Stimulated activated CD8-positive, alpha-beta memory T cell treated with anti-CD3 and anti-CD28 coated beads, Interleukin-15, amount 100 ng/mL, for 4 hours (primary cell): ENCODE results near the gene B3GNT5.

Experiments used
- DNase-seq, 2 donors: peaks; one replicate each; pipeline ENCODE4 v3.0.0-alpha.2; 2020; ENCODE audit warnings: low read depth in 2 of 2

B3GNT5 gene

GRCh38 chr3:183265157-183265642, 12.1 kb downstream of the B3GNT5 start:
- DNase-seq = no peak

DNA sequence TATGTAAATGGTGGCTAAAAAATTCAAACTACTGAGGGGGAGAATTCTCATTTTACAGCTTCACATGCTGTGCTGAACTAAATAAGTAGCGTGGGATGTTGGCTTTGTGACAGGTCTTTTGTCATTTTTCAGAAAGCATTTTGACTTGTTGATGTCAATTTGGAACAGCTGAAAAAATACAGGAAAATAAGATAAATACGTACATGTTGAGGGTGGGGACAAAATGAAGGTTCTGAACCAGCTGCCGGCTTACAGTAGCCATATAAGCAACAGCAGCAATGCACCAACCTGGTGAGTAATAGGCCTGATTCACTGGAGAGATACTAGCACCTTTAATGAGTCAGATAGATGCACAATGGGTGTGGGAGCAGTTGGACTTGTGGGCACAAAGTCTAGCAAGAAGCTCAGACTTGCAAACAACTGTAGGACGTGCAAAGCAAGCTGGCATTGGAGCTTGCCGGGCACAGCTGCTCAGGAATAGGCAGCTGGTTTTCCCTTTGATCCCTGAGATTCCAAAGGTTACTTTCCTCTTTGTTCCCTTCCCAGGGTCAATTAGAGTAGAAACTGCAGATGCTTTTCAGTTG, 12.9 kb downstream of the B3GNT5 start:
- DNase-seq = peak in 1 of 2 donors; percentile 32

GRCh38 chr3:183266454-183266853, 13.4 kb downstream of the B3GNT5 start:
- no peak for DNase-seq

DNA sequence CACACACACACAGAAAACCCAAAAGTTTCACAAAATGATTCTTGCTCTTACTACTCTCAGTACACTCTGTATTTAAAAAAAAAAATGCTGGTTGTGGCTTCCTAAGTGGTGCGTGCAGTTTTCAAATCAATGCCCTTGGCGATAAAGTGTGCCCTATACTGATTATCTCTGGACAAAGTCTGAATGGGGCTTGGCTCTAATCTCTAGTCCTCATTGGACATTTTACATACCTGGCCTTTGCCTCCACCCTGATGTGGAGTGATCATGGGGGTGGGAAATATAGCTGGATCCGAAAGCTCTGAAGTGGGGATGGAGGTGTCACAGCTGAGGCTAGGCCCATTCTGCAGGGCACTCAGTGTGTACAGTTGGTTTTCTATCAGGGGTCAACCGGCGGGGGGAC, 14.1 kb downstream of the B3GNT5 start:
- DNase-seq = no peak

GRCh38 chr3:183268366-183268765, 15.3 kb downstream of the B3GNT5 start:
- DNase-seq = no peak

DNA sequence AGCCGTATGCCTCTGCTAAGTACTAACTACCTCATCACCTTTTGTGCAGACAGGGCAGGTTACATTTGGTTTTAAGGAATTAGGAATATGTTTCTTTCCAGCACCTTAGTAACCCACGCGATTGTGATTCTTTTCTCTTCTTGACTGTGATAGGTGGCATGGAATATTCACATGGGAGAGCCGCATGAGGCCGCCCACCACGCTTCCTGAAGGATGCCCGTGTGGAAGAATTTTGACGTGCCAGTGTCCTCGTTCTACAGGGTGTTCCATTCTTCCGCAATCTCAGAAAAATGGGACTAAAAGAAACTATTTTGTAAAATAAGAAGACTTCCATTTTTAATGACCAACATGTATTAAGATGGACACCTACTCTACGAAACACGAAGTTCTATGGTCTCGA, 16.3 kb downstream of the B3GNT5 start:
- DNase-seq = no peak

DNA sequence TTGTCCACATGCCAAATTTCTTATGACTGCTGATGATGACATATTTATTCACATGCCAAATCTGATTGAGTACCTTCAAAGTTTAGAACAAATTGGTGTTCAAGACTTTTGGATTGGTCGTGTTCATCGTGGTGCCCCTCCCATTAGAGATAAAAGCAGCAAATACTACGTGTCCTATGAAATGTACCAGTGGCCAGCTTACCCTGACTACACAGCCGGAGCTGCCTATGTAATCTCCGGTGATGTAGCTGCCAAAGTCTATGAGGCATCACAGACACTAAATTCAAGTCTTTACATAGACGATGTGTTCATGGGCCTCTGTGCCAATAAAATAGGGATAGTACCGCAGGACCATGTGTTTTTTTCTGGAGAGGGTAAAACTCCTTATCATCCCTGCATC, 17.3 kb downstream of the B3GNT5 start:
- no peak for DNase-seq

GRCh38 chr3:183272142-183272541, 19.1 kb downstream of the B3GNT5 start:
- DNase-seq = no peak

DNA sequence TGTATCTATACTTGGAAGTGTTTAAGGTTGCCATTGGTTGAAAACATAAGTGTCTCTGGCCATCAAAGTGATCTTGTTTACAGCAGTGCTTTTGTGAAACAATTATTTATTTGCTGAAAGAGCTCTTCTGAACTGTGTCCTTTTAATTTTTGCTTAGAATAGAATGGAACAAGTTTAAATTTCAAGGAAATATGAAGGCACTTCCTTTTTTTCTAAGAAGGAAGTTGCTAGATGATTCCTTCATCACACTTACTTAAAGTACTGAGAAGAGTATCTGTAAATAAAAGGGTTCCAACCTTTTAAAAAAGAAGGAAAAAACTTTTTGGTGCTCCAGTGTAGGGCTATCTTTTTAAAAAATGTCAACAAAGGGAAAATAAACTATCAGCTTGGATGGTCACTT, 19.7 kb downstream of the B3GNT5 start:
- no peak for DNase-seq

DNA sequence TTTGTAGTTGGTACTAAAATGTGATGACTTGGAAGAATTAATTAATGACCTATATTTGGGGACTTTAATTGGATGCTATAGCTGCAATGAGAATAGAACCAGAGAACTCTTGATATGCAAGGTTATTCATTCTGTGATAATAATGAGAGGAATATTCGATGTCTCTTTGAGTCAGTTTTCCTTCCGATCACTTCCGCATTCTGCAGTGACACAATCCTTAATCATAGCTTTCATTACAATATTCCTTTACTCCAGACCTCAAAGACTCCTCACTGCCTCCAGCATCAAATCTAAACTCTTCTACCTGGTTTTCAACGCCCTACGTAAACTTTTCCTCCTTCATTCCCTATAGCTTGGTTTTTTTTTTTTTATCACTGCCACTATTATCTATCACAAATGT, 21.6 kb downstream of the B3GNT5 start:
- DNase-seq = no peak

DNA sequence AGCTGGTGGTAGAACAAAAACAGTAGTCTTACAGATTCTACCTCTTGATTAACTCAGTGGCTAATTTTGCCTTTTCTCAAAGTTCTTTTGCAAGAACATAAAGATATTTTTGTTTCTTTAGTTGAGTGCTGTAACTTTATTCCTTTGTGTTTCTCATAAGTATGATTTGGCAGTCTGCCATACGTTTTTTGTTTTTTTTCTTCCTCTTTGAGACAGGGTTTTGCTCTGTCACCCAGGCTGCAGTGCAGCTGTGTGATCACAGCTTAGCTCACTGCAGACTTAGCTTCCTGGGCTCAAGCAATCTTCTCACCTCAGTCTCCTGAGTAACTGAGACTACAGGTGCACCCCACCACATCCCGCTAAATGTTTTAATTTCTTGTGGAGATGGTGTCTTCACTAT, 22.4 kb downstream of the B3GNT5 start:
- DNase-seq = no peak

DNA sequence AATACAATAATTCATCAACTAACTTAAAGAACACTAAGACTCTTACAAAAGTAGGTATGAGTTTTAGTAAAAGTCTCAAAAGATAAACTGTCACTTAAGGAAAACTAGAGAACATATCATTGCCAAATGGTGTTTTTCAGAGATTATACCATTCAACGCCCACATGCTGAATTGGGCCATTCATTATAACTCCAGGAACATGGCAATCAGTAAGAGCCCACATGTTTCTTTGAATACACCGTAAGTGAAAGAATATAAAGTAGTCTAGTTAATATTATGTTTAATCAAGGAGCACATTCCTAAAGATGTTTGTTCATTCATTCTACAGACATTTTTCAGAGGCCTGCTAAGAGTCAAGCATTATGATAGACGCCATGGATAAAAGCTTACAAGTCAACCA, 22.9 kb downstream of the B3GNT5 start:
- DNase-seq = no peak

- DNase-seq = no peak
Measured at GRCh38 chr3:183277260-183277659, 24.2 kb downstream of the B3GNT5 start.

DNA sequence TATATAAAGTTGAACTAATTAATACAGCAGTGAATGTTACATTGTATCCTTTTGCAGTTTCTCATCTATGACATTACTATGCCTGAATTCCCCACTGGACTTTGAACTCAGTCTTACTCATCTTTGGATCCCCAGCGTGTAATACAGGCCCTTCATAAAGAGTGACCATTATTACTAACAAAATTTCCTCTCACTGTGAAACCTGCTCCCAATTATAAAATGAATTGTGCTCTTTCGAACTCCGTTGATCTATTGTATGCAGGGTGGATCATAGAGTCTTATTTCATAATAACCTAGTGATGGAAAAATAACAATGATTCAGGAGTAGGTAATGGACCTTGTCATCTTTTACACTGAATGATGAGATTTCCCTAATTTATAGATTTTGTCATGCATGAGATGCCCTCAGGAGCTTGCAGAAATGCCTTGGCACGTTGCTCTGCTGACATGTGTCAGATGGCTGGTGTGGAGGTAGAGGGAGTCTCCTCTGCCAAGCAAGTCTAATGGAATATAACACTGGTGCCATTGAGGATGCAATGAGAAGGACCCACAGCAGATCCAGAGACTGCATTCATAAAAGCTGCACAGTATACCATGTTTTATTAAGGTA, 25.5 kb downstream of the B3GNT5 start:
- DNase-seq = no peak

GRCh38 chr3:183279371-183279770, 26.3 kb downstream of the B3GNT5 start:
- no peak for DNase-seq

- no peak for DNase-seq
Measured at GRCh38 chr3:183281126-183281797, 28.2 kb downstream of the B3GNT5 start.

DNA sequence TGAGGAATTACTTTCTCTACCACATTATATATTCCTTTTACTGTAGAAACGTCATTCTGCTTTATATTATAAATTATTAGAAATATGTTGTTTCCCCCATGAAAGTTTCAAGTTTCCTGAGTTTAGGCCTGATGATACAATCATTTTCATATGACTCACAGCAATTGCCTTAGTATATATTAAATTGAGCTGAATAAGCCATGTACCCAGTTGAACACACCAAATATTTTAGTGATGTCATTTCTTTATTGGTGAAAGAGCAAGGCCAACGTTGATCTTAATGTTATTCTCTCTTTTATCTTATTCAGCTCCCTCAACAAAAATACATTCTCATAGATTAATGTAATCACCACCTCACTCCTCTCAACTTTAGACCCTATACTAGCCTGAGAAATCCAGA, 30.8 kb downstream of the B3GNT5 start:
- DNase-seq = no peak

DNA sequence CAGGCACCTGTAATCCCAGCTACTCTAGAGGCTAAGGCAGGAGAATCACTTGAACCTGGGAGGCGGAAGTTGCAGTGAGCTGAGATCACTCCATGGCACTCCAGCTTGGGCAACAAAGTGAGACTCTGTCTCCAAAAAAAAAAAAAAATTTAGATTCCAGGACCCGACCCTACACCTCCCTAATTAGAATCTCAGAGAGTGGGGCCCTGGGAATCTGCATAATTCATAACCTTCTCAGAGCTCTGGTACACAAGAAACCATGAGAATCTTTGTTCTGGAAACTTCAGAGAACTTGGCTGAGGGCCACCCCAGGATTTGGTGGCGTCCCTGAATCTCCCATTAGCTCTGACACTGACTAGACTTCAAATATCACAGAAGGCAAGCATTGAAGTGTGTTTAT, 31.5 kb downstream of the B3GNT5 start:
- DNase-seq = no peak

- DNase-seq = no peak
Measured at GRCh38 chr3:183285318-183285717, 32.3 kb downstream of the B3GNT5 start.

DNA sequence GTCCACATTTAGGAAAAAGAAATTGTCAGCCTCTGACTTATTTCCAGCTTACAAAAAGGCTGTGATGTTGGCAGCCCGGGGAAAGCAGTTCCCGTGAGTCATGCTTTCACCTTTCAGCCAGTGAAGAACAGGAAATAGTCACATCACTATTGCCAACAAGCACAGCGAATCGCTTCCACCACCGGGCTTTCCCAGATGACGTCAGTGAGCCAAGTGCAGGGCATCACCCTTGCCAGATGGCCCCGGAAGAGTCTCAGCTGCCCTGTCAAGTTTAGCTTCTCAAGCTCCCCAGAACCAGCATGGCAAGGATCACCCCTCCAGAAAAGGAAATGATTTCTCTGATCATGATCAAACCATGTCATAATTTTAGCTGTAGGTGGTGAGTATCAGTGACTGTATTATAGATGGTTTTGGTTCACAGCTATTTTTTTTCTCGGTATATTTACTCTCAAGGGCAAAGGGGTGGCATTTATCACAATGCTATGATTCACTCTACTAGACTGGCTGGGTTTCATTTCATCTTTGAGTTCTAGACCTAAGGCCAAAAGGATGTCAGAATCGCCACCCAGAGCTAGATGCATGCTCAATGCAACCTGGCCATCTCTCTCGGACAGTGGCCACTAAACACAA, 32.9 kb downstream of the B3GNT5 start:
- peak; percentile 88 to 96 for DNase-seq

DNA sequence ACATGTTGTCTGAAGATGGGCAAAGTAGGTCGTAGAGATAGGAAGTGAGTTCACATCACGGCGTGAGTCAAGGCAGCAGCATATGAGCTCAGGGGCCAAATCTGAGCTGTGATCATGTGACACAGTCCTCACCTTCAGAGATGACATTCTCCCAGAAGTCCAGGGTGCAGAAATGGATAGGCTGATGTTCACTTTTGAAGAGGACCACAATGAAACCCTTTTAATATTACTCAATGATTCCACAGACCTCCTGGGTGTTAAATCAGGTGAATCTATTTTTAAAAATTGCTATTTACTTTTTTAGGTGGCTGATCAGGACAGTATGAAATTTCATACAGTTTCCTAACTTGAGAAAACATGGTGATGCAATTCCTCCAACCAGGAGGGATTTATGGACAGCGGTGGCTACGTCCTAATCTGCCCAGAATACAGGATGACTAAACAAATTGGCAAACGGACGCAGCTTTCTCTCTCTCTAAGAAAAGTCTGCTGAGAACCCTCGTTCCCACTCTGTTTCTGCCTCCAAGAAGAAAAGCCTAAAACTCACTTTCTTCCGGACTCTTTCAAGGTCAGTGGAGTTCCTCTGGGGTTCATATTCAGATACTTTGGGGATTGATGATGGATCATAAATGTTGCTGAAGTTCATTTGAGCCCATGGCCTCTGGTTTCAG, 34.4 kb downstream of the B3GNT5 start:
- DNase-seq = no peak

DNA sequence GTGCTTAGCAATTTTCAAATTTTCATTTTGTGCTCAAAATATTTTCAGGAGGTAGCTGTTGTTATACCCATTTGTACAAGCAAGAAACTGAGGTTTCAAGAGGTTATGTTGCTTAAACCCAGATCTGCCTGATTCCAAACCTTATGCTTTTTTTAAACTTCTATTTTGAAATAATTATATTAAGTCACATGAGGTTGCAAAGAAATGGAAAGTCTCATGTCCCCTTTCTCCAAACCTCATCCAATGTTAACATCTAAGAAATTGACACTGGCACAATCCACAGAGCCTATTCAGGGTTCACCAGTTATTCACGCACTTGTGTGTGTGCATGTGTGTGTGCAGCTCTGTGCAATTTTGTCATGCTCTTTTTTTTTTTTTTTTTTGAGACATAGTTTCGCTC, 35.1 kb downstream of the B3GNT5 start:
- no peak for DNase-seq
